GM21526 (cell line): ENCODE measurements around the gene KNOP1.
"Not testable (repeated sequence)": the region's sequence is repeated elsewhere in the genome, so short reads cannot be mapped to it uniquely, and the experiment has no call there.

ENCODE experiments used
- ATAC-seq: cut with Tn5 transposase; IDR thresholded peaks from one replicate; pipeline ENCODE4 v1.9.1; 2021; ENCODE audit warnings: moderate library complexity; ENCODE audit not compliant: unreplicated experiment, low FRiP score

Gene KNOP1

GRCh38 chr16:19744670-19745069, 26.6 kb upstream of the KNOP1 start:
- ATAC-seq, result no peak

- no peak for ATAC-seq
Observed at GRCh38 chr16:19743816-19744159, 25.8 kb upstream of the KNOP1 start.

GRCh38 chr16:19741354-19741753, 23.3 kb upstream of the KNOP1 start:
- ATAC-seq, result no peak

- no peak for ATAC-seq
Observed at GRCh38 chr16:19737306-19738038, 19.4 kb upstream of the KNOP1 start.

- ATAC-seq, result no peak
Observed at GRCh38 chr16:19735074-19735867, 17.2 kb upstream of the KNOP1 start.

- ATAC-seq, result no peak
Observed at GRCh38 chr16:19733551-19733950, 15.5 kb upstream of the KNOP1 start.

- no peak for ATAC-seq
Observed at GRCh38 chr16:19728636-19728965, 10.6 kb upstream of the KNOP1 start.

GRCh38 chr16:19722981-19723380, 5.0 kb upstream of the KNOP1 start:
- no peak for ATAC-seq

- ATAC-seq, result no peak
Observed at GRCh38 chr16:19722269-19722952, 4.4 kb upstream of the KNOP1 start.

GRCh38 chr16:19718624-19718965, 568 bp upstream of the KNOP1 start:
- no peak for ATAC-seq

- no peak for ATAC-seq
Observed at GRCh38 chr16:19717314-19717713, 713 bp downstream of the KNOP1 start.

- ATAC-seq, result not testable (repeated sequence)
Observed at GRCh38 chr16:19716728-19717127, 1.3 kb downstream of the KNOP1 start.

- no peak for ATAC-seq
Observed at GRCh38 chr16:19716183-19716582, 1.8 kb downstream of the KNOP1 start.

GRCh38 chr16:19715566-19715965, 2.5 kb downstream of the KNOP1 start:
- no peak for ATAC-seq

- no peak for ATAC-seq
Observed at GRCh38 chr16:19713697-19714096, 4.3 kb downstream of the KNOP1 start.

- no peak for ATAC-seq
Observed at GRCh38 chr16:19712418-19713058, 5.5 kb downstream of the KNOP1 start.

- ATAC-seq, result no peak
Observed at GRCh38 chr16:19711643-19712042, 6.4 kb downstream of the KNOP1 start.

GRCh38 chr16:19710991-19711545, 7.0 kb downstream of the KNOP1 start:
- ATAC-seq, result no peak

- no peak for ATAC-seq
Observed at GRCh38 chr16:19710191-19710908, 7.7 kb downstream of the KNOP1 start.

GRCh38 chr16:19709381-19710136, 8.5 kb downstream of the KNOP1 start:
- no peak for ATAC-seq
